ENCODE data around the gene ATOSA. TPM values are rescaled to one million over a fixed set of nuclear protein-coding genes. Genes with fewer than 3 reads are reported as not detected.

ATOSA gene
- total RNA-seq, 1 donor = 35.8 TPM

- TF ChIP-seq CTCF (IDR thresholded peaks at IDR 0.05; ENCODE audit: insufficient read depth, low read length) = no peak
- no peak for DNase-seq (ENCODE audit: low read depth)
- H3K4me3 ChIP-seq (ENCODE audit: low read depth, low read length) = no peak overlapping the region
These were observed 38.3 kb upstream of the ATOSA start for GRCh38 chr15:52717481-52717880.

- H3K4me3 ChIP-seq (ENCODE audit: low read depth, low read length) = no peak overlapping the region
- no peak for TF ChIP-seq CTCF (IDR thresholded peaks at IDR 0.05; ENCODE audit: insufficient read depth, low read length)
- no peak for DNase-seq (ENCODE audit: low read depth)
These were observed 37.3 kb upstream of the ATOSA start for GRCh38 chr15:52716536-52716935.

GRCh38 chr15:52715411-52715810, 36.2 kb upstream of the ATOSA start:
- H3K4me3 ChIP-seq (ENCODE audit: low read depth, low read length) = no peak overlapping the region
- DNase-seq (ENCODE audit: low read depth) = no peak
- no peak for TF ChIP-seq CTCF (IDR thresholded peaks at IDR 0.05; ENCODE audit: insufficient read depth, low read length)

- no peak overlapping the region for H3K4me3 ChIP-seq (ENCODE audit: low read depth, low read length)
- DNase-seq (ENCODE audit: low read depth) = no peak
- no peak for TF ChIP-seq CTCF (IDR thresholded peaks at IDR 0.05; ENCODE audit: insufficient read depth, low read length)
These were observed 35.8 kb upstream of the ATOSA start for GRCh38 chr15:52714968-52715367.

- no peak for DNase-seq (ENCODE audit: low read depth)
- H3K4me3 ChIP-seq (ENCODE audit: low read depth, low read length) = no peak overlapping the region
- TF ChIP-seq CTCF (IDR thresholded peaks at IDR 0.05; ENCODE audit: insufficient read depth, low read length) = no peak
These were observed 31.7 kb upstream of the ATOSA start for GRCh38 chr15:52710708-52711389.

- TF ChIP-seq CTCF (IDR thresholded peaks at IDR 0.05; ENCODE audit: insufficient read depth, low read length) = no peak
- DNase-seq (ENCODE audit: low read depth) = no peak
- no peak overlapping the region for H3K4me3 ChIP-seq (ENCODE audit: low read depth, low read length)
These were observed 31.0 kb upstream of the ATOSA start for GRCh38 chr15:52710050-52710707.
